Measurements from ENCODE around the gene PPP6R3.
A peak's percentile ranks its signal among the peaks of the same experiment; 100 is the strongest.

GRCh38 chr11:68506908-68507307 lies 46.4 kb downstream of the PPP6R3 start:
- TF ChIP-seq CTCF (conservative IDR thresholded peaks at IDR 0.05; ENCODE audit: low read length): peak; percentile 37; the same call in 1 of the 2 replicates
- no peak for TF ChIP-seq EZH2phosphoT487 (IDR thresholded peaks at IDR 0.05; ENCODE audit: borderline replicate concordance)

Data from Loucy (cell line).